ENCODE measurements around the gene KSR2.
"Not testable (repeated sequence)": the region's sequence is repeated elsewhere in the genome, so short reads cannot be mapped to it uniquely, and the experiment has no call there.

The KSR2 gene

GRCh38 chr12:117968826-117969659 lies at the start of gene KSR2:
TSS of gene KSR2 (minus strand) at chr12:117968990. CDS start at chr12:117968255, 735 bp downstream.
- DNase-seq, result peak; percentile 99

DNA sequence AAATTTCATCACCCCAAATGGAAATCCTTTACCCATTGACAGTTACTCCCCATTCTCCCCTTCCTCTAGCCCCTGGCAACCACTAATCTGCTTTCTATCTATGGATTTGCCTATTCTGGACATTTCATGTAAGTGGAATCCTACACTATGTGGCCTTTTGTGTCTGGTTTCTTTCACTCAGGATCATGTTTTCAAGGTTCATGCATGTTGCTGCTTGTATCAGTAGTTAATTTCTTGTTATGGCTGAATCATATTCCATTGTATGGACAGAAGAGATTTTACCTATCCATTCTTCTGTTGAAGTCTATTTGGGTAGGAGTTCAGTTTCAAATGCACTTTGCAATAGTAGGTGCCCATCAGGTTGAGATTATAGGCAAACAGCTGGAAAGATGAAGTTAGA lies 49.1 kb upstream of the KSR2 start:
- DNase-seq, result no peak

DNA sequence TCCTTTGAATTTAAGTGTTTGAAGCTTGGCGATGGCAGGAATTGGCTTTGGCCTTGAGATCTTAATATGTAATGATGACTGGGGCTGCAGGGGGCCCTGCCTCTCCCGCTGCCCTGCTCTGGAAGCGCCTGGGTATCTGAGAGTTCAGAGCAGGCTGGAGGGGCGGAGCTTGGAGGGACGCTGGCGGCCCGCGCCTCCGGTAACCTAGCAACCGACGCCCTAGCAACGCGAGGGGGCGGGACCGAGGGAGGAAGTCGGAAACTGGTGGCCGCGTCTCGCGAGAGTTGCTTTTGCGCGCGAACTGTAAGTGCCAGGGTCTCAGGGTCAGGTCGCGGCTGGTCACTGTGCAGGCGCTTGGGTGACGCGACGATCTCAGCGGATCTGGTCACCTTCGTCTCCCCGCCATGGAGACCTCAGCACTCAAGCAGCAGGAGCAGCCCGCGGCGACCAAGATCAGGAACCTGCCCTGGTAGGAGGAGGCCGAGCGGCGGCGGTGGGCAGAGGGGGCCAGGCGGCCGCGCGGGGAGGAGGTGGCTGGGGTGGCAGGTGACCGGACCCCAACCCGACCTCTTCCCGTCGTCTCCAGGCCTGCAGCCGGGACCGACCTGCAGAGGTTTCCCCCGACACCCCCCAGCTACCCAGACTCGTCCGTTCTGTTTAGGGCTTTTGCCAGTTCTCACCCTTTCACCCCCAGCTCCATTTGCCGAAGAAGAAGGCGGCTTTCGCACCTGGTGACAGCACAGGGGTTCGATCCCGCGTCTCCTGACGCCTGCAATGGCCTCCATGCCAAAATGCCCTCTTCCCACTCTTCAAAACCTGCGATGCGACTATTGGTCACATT lies 47.9 kb upstream of the KSR2 start, which contains the start of gene RFC5:
TSS of gene RFC5 (plus strand) at position 280 of the 841 bp plus-strand sequence. CDS start at position 405, 125 bp downstream.
- DNase-seq, result peak; percentile 99

DNA sequence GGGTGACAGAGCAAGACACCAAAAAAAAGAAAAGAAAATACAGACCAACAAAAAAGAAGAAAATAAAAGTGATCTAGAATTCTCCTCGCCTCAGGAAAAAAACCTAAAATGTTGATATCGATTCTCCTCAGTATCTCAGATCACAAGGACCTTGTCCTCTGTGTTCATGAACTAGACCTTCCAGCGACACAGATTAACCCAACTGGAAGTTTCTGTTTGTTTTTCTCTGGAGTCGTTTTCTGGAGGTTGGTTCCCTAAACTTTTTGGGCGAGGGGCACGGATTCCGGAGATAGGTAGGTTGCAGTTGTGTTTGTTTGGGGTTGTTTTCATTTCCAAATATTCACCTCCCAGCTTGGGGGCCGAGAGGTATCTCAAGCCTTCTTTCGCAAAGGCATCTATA lies 47.2 kb upstream of the KSR2 start:
- no peak for DNase-seq

GRCh38 chr12:118015306-118015705 lies 46.5 kb upstream of the KSR2 start:
- DNase-seq, result no peak

DNA sequence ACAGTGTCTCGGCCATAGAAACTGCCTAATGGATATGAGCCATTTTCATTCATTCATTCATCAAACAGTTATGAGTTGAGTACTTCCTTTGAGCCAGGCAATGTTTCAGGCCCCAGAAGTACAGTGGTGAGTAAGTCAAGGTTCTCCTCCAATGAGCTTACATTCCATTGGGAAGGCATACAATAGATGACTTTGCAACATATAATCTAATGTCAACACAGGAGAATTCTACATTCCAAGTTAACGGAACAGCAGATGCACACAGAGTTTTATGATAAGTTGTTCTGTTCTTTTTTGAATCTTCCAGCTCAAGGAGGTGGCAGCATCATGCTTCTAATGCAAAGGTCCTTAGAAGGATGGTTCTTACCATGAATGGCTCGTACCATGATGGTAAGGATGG lies 44.5 kb upstream of the KSR2 start:
- DNase-seq, result no peak

DNA sequence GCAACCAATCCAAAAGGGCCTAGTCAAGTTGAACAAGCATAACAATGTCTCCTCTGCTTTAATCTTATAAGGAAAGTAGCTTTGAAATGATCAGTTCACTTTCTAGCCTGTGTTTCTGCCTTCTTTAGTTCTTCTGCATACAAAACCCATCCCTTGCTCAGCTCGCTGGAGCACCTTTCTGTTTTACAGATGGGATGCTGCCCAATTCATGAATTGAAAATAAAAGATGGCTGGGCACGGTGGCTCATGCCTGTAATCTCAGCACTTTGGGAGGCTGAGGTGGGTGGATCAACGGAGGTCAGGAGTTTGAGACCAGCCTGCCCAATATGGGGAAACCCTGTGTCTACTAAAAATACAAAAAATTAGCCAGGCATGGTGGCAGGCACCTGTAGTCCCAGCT lies 43.2 kb upstream of the KSR2 start:
- DNase-seq, result no peak

- DNase-seq, result no peak
These were observed 42.6 kb upstream of the KSR2 start for GRCh38 chr12:118011377-118011776.

DNA sequence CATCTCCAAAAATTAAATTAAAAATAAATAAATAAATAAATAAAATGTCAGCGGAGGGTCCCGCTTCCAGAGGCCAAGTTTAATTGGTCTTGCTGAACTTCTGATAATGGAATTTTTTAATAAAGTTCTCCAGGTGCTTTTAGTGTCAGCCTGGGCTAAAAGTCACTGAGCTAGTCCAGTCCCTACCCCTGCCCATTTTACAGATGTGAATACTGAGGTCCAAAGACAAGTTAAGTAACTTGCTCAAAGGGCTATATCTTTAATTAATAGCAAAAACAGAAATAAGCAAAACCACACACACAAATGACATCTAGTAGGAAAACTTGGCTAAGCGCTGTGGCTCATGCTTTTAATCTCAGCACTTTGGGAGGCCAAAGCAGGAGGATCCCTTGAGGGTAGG lies 42.1 kb upstream of the KSR2 start:
- DNase-seq, result no peak

DNA sequence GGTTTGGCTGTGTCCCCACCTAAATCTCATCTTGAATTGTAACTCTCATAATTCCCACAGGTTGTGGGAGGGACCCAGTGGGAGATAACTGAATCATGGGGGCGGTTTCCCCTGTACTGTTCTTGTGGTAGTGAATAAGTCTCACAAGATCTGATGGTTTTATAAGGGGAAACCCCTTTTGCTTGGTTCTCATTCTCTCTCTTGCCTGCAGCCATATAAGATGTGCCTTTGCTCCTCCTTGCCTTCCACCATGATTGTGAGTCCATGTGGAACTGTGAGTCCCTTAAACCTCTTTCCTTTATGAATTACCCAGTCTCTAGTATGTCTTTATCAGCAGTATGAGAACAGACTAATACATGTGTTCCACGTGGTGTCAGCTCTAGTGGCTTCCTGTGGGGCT lies 31.0 kb upstream of the KSR2 start:
- not testable (repeated sequence) for DNase-seq

- DNase-seq, result no peak
These were observed 29.9 kb upstream of the KSR2 start for GRCh38 chr12:117998719-117999118.

- no peak for DNase-seq
These were observed 26.0 kb upstream of the KSR2 start for GRCh38 chr12:117994551-117995438.

GRCh38 chr12:117986705-117987469 lies 18.1 kb upstream of the KSR2 start:
- DNase-seq, result no peak

DNA sequence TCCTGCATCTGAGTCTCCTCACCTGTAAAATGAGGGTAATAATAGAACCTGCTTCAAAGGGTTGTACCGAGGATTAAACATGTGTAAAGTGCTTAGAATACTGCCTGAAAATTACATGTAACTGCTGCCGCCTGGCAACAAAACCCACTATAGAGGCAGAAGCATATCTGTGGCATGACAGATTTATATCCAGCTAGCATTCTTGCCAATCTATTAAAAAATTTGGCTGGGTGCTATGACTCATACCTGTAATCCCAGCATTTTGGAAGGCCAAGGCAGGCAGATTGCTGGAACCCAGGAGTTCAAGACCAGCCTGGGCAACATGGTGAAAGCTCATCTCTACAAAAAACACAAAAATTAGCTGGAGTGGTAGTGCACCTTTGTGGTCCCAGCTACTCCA lies 16.4 kb upstream of the KSR2 start:
- no peak for DNase-seq

- no peak for DNase-seq
These were observed 12.5 kb upstream of the KSR2 start for GRCh38 chr12:117981267-117981666.

DNA sequence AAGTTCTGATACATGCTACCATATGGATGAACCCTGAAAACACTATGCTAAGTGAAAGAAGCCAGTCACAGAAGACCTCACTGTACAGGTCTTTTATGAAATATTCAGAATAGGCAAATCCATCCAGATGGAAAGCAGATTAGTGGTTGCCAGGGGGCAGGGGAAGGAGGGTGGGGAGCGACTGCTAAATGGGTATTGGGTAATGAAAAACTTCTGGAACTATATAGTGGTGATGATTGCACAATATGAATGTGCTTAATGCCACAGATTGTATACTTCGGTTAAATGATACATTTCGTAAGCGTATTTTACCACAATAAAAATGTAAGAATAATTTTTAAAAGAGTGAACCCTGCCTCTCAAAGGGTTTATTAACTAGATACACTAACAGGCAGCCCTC lies 11.8 kb upstream of the KSR2 start:
- no peak for DNase-seq

DNA sequence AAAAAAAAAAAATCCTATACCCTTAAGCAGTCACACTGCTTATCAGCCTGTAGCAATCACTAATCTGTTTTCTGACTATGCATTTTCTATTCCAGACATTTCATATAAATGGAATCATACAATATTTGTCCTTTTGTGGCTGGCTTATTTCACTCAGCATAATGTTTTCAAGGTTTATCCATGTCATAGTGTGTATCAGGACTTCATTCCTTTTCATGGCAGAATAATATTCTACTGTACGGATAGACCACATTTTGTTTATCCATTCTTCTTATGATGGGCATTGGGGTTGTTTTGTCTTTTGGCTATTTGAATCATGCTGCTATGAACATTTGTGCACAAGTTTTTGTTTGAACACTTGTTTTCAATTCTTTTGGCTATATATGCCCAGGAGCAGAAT lies 8.6 kb upstream of the KSR2 start:
- DNase-seq, result no peak

- DNase-seq, result no peak
These were observed 6.2 kb upstream of the KSR2 start for GRCh38 chr12:117975006-117975405.

DNA sequence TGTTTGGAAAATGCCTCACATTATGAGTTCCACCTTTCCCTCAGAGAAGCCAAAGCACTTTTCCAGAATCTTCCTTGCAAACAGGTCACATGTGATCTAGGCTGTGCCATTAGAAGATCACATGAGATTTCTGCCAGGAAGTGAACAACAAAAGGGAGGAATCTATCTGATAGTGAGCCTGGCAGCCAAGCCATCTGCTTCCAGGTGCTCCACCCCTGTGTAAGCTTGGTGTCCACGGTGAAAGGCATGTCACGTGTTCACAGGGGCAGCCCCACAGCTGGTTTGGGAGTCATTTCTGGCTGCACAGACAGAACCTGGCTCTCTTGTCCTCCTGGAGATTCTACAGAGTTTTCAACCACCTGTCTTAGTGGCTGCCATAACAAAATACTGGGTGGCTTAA lies 3.5 kb upstream of the KSR2 start:
- DNase-seq, result peak; percentile 24

- no peak for DNase-seq
These were observed 1.5 kb upstream of the KSR2 start for GRCh38 chr12:117970334-117970733.

DNA sequence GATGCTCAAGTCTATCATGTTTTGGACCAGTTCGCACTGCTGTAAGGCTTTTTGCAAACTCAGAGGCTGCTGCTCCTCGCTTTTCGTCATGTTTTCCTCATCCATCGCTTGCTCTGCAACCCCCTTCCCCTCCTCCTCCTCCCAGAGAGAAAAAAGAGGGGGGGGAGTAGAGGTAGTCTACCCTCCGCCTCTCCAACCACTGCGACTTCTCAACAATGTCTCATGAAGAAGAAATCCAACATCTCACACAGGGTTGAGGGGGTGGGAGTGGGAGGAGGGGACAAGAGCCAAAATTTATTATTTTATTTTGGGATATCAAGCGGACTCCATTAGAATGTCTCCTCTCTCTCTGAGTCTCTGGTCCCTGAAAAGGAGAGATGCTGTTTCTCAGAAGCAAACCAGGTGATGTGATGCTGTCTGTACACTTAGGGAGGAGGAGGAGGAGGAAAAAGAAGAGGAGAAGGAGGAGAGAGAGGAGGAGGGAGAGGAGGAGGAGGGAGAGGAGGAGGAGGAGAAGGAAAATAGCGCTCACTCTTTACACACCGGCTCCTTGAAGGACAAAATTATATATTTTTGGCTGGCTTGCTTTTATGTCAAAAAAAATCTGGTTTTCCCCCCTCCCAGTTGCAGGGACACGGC lies 520 bp downstream of the KSR2 start:
- DNase-seq, result peak; percentile 9

- DNase-seq, result peak; percentile 5
These were observed 1.3 kb downstream of the KSR2 start for GRCh38 chr12:117967512-117967911.
